ENCODE measurements around the gene GALNT17.
"Not testable (repeated sequence)": the region's sequence is repeated elsewhere in the genome, so short reads cannot be mapped to it uniquely, and the experiment has no call there.

The GALNT17 gene

DNA sequence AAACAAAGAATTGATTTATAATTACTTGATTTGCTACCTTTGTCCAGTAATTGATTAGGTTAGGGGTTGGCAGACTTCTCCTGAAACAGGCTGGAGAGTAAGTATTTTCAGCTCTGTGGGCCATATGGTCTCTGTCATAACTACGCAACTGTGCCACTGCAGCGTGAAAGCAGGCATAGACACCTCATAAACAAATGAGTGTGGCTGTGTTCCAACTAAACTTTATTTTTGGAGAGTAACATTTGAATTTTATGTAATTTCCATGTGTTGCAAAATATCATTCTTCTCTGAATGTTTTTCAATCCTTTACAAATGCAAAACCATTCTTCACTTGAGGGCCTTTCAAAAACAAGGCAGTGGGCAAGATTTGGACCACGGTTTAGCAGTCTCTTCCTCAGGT lies 76.9 kb downstream of the GALNT17 start:
- DNase-seq (ENCODE audit: low read depth): no peak
- no peak overlapping the region for H3K4me3 ChIP-seq (ENCODE audit: low read depth, low read length)
- TF ChIP-seq, protein P1, sequence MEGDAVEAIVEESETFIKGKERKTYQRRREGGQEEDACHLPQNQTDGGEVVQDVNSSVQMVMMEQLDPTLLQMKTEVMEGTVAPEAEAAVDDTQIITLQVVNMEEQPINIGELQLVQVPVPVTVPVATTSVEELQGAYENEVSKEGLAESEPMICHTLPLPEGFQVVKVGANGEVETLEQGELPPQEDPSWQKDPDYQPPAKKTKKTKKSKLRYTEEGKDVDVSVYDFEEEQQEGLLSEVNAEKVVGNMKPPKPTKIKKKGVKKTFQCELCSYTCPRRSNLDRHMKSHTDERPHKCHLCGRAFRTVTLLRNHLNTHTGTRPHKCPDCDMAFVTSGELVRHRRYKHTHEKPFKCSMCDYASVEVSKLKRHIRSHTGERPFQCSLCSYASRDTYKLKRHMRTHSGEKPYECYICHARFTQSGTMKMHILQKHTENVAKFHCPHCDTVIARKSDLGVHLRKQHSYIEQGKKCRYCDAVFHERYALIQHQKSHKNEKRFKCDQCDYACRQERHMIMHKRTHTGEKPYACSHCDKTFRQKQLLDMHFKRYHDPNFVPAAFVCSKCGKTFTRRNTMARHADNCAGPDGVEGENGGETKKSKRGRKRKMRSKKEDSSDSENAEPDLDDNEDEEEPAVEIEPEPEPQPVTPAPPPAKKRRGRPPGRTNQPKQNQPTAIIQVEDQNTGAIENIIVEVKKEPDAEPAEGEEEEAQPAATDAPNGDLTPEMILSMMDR (IDR thresholded peaks at IDR 0.05; ENCODE audit: control insufficient read depth, extremely low read depth, insufficient read depth): no peak

DNA sequence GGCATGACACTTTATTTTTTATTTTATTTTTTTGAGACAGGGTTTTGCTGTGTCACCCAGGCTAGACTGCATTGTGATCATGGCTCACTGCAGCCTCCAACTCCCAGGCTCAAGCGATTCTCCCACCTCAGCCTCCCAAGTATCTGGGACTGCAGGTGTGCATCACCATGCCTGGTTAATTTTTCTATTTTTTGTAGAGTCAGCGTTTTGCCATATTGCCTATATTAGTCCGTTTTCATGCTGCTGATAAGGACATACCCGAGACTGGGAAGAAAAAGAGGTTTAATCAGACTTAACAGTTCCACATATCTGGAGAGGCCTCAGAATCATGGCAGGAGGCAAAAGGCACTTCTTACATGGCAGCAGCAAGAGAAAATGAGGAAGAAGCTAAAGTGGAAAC lies 77.5 kb downstream of the GALNT17 start:
- not testable (repeated sequence) for H3K4me3 ChIP-seq (ENCODE audit: low read depth, low read length); DNase-seq (ENCODE audit: low read depth)

DNA sequence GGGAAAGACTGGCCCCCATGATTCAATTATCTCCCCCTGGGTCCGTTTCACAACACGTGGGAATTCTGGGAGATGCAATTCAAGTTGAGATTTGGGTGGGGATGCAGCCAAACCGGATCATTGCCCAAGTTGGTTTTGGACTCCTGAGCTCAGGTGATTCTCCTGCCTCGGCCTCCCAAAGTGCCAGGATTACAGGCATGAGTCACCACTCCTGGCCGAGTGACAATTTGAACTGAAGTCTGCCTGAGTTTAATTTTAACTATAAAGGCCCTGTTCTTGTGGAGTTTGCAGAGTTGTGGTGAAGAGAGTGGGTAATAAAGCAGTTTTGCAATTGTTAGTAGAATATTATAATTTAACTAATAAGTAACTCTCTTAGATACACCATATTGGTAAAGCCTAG lies 78.3 kb downstream of the GALNT17 start:
- TF ChIP-seq, protein P1 (IDR thresholded peaks at IDR 0.05; ENCODE audit: control insufficient read depth, extremely low read depth, insufficient read depth): no peak
- H3K4me3 ChIP-seq (ENCODE audit: low read depth, low read length): no peak overlapping the region
- DNase-seq (ENCODE audit: low read depth): no peak

DNA sequence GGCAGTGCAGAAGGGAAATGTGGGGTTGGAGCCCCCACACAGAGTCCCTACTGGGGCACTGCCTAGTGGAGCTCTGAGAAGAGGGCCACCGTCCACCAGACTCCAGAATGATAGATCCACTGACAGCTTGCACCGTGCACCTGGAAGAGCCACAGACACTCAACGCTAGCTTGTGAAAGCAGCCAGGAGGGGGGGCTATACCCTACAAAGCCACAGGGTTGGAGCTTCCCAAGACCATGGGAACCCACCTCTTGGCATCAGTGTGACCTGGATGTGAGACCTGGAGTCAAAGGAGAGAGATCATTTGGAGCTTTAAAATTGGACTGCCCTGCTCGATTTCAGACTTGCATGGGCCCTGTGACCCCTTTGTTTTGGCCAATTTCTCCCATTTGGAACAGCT lies 80.5 kb downstream of the GALNT17 start:
- not testable (repeated sequence) for H3K4me3 ChIP-seq (ENCODE audit: low read depth, low read length)

DNA sequence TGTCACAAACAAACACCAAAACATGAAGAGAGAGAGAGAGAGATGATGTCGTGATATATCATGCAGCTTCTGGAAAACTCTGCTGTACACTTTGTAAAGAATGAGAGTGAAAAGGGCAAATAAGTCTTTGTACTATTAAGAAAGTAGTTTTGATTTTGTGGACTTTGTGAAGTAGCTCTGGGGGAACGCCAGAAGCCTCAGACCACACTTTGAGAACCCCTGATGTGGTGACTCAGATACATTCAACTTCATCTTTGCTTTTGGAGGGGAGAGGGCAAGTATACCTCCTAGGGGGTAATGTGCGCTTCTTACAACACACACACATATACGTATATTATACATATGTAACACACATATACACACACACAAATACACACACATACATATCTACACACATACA lies 84.3 kb downstream of the GALNT17 start:
- TF ChIP-seq, protein P1 (IDR thresholded peaks at IDR 0.05; ENCODE audit: control insufficient read depth, extremely low read depth, insufficient read depth): no peak
- H3K4me3 ChIP-seq (ENCODE audit: low read depth, low read length): no peak overlapping the region
- no peak for DNase-seq (ENCODE audit: low read depth)

More for the DNA sequence above, 80.5 kb downstream of the GALNT17 start:
- DNase-seq (ENCODE audit: low read depth): not testable (repeated sequence)

DNA sequence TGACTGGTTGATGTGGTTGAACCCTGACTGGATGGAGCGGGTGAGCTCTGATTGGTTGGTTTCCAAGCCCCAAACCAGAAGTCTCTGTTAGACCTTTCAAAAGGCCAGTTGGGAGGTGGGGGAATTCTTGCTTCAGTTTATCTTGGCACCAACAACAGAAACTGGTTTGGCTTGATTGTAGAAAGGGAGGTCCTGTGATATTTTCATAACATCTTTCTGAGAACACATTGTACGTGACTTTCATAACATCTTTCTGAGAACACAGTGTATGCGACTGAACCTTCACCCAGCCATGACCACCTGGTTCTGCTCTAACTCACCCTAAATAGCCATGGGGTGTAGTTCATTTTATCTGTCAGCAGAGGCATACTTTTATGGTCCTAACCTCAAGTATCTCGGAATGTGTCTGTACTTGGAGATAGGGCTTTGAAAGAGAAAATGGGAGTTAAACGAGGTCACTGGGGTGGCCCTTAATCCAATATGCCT lies 88.3 kb downstream of the GALNT17 start:
- DNase-seq (ENCODE audit: low read depth): no peak
- TF ChIP-seq, protein P1 (IDR thresholded peaks at IDR 0.05; ENCODE audit: control insufficient read depth, extremely low read depth, insufficient read depth): no peak
- no peak overlapping the region for H3K4me3 ChIP-seq (ENCODE audit: low read depth, low read length)

DNA sequence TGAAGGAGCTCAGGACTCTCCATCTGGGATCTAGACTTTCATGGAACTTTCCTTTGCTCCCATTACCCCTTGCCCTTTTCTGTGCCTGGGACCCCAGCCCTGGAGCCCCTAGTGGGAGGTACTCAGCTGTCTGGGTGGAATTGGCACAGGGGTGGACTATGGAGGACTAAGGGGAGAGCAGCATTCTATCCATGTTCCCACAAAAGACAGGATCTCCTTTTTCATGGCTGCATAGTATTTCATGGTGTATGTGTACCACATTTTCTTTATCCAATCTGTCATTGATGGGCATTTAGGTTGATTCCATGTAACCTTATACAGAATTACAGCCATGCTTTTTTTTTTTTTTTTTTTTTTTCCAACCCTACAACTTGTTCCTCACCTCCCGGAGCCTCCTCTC lies 89.1 kb downstream of the GALNT17 start:
- TF ChIP-seq, protein P1 (IDR thresholded peaks at IDR 0.05; ENCODE audit: control insufficient read depth, extremely low read depth, insufficient read depth): no peak
- no peak overlapping the region for H3K4me3 ChIP-seq (ENCODE audit: low read depth, low read length)
- DNase-seq (ENCODE audit: low read depth): no peak

DNA sequence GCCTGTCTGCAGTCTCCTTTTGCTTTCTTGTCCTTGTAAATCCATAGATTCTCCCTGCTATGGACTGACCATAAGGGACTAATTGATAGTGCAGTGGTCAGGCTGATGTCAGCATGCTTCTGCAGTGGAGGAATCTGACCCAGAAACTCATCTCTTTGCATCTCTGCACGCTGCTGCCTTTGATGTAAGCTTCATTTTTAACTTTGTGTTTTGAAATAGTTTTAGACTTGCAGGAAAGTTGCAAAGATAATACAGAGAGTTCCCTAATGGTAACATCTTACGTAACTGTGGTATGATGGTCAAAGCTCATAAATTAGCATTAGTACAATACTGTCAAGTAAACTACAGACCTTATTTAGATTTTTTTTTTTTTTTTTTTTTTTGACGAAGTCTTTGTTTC lies 89.6 kb downstream of the GALNT17 start:
- DNase-seq (ENCODE audit: low read depth): no peak
- H3K4me3 ChIP-seq (ENCODE audit: low read depth, low read length): no peak overlapping the region
- TF ChIP-seq, protein P1 (IDR thresholded peaks at IDR 0.05; ENCODE audit: control insufficient read depth, extremely low read depth, insufficient read depth): no peak

Measured in LNCaP clone FGC (cell line).